Thyroid gland (tissue), 4 donors: ENCODE data around the gene CEBPB. TPM values are rescaled to one million over a fixed set of nuclear protein-coding genes. Genes with fewer than 3 reads are reported as not detected.
"Not testable (repeated sequence)": the region's sequence is repeated elsewhere in the genome, so short reads cannot be mapped to it uniquely, and the experiment has no call there.

Experiments
- DNase-seq, 2 donors: peaks; one replicate each; pipeline ENCODE4 v3.0.0-alpha.2; 2019
- H3K27ac ChIP-seq, 3 donors: fragments of 200-600 bp; sonication (generic); 1 replicate in 2 of 3; 2 replicates in 1 of 3; pipeline ENCODE4 v1.5.1; 2016 to 2019; ENCODE audit warnings: mild to moderate bottlenecking in 1 of 3, moderate library complexity in 1 of 3
- H3K27me3 ChIP-seq: fragments of 200-600 bp; sonication (generic); one replicate; pipeline ENCODE4 v1.5.1; 2019
- H3K36me3 ChIP-seq, 2 donors: fragments of 200-600 bp; sonication (generic); one replicate each; pipeline ENCODE4 v1.5.1; 2016 to 2019
- H3K4me1 ChIP-seq, 2 donors: fragments of 200-600 bp; sonication (generic); one replicate each; pipeline ENCODE4 v1.5.1; 2017 to 2019
- H3K4me3 ChIP-seq, 3 donors: fragments of 200-600 bp; sonication (generic); replicated peaks in 1 of 3; 1 replicate in 2 of 3; 2 replicates in 1 of 3; pipeline ENCODE4 v1.5.1; 2016; ENCODE audit warnings: mild to moderate bottlenecking in 1 of 3
- H3K9me3 ChIP-seq: fragments of 200-600 bp; sonication (generic); one replicate; pipeline ENCODE4 v1.5.1; 2017
- CTCF ChIP-seq, 6 experiments: fragments of 200-600 bp in 3 of 6; fragments of 450-650 bp in 3 of 6; sonication (generic) in 3 of 6; IDR thresholded peaks; one replicate each; pipeline ENCODE4 v1.5.1; 2016 to 2019; ENCODE audit warnings: antibody characterized with exemption in 6 of 6, mild to moderate bottlenecking in 2 of 6, inconsistent platforms in 1 of 6, moderate library complexity in 1 of 6
- POLR2A ChIP-seq, 2 donors: fragments of 450-650 bp; IDR thresholded peaks; one replicate each; pipeline ENCODE4 v1.6.1; 2017; ENCODE audit warnings: antibody characterized with exemption in 2 of 2, mild to moderate bottlenecking in 2 of 2, moderate library complexity in 1 of 2
- WGBS, 2 donors: methylation state at CpG; one replicate each; pipeline ENCODE4 v1.1.5; 2017; 5-methylcytosine and 5-hydroxymethylcytosine counted together
- intact Hi-C: fragments of 100-400 bp; cut with DNase I; formaldehyde crosslinking; loops from one replicate; pipeline ENCODE4 v1.15.1; 2023
- total RNA-seq, 4 donors: library from RNA; depleted of rRNA; stranded (reverse); fragments of >200 nt; gene quantifications; one replicate each; pipeline ENCODE4 v1.2.3, GENCODE V29; 2016

CEBPB gene
- total RNA-seq, 4 donors from 2014 or later, result 61.7 to 132 (median 104) TPM

- TF ChIP-seq POLR2A (IDR thresholded peaks at IDR 0.05) (no peak), CTCF (IDR thresholded peaks at IDR 0.05) (no peak)
- intact Hi-C loops, result loop anchor here (10.0 kb wide), 1 partner anchor 201 kb away; no protein-coding TSS in a partner anchor
- DNase-seq, result no peak
- no peaks in the 10 kb centered on the region for H3K9me3 ChIP-seq
- WGBS, 2 donors, result 93 to 94% methylated on average over 18 of the region's 18 CpGs
- H3K36me3 ChIP-seq, result no peaks in the 10 kb centered on the region
- peaks cover 7 to 13% of the 10 kb centered on the region in 2 donors for H3K4me1 ChIP-seq
- H3K27me3 ChIP-seq, result no peaks in the 10 kb centered on the region
- no peak overlapping the region for H3K27ac ChIP-seq
- H3K4me3 ChIP-seq, result no peak overlapping the region
Measured at GRCh38 chr20:50175938-50176933, 14.4 kb upstream of the CEBPB start.

GRCh38 chr20:50178672-50179071, 12.0 kb upstream of the CEBPB start:
- H3K4me3 ChIP-seq, H3K27me3 ChIP-seq, H3K27ac ChIP-seq, H3K4me1 ChIP-seq, H3K36me3 ChIP-seq, H3K9me3 ChIP-seq, DNase-seq: not testable (repeated sequence)
- intact Hi-C loops, result loop anchor here (10.0 kb wide), 1 partner anchor 204 kb away; no protein-coding TSS in a partner anchor
- 90 to 92% methylated on average over 9 of the region's 9 CpGs for WGBS, 2 donors

GRCh38 chr20:50181344-50181743, 9.3 kb upstream of the CEBPB start:
- Histone ChIP-seq H3K36me3 (no peaks in the 10 kb centered on the region), H3K4me3 (no peak overlapping the region), H3K9me3 (no peaks in the 10 kb centered on the region), H3K27ac (no peak overlapping the region), H3K4me1 (no peaks in the 10 kb centered on the region), H3K27me3 (no peaks in the 10 kb centered on the region)
- intact Hi-C loops, result no loop called here
- TF ChIP-seq CTCF (IDR thresholded peaks at IDR 0.05) (no peak), POLR2A (IDR thresholded peaks at IDR 0.05) (no peak)
- 95 to 98% methylated on average over 7 to 10 of the region's 10 CpGs for WGBS, 2 donors
- DNase-seq, result no peak

- intact Hi-C loops, result no loop called here
- Histone ChIP-seq H3K27me3 (no peaks in the 10 kb centered on the region), H3K27ac (no peak overlapping the region), H3K36me3 (no peaks in the 10 kb centered on the region), H3K4me3 (no peak overlapping the region), H3K9me3 (no peaks in the 10 kb centered on the region), H3K4me1 (peaks cover 0 to 6% of the 10 kb centered on the region in 2 donors)
- TF ChIP-seq POLR2A (IDR thresholded peaks at IDR 0.05) (no peak), CTCF (IDR thresholded peaks at IDR 0.05) (no peak)
- no peak for DNase-seq
- 83 to 88% methylated on average over 2 of the region's 2 CpGs for WGBS, 2 donors
Measured at GRCh38 chr20:50182346-50182745, 8.3 kb upstream of the CEBPB start.

- no peak for DNase-seq
- peaks cover 0 to 15% of the 10 kb centered on the region in 2 donors for H3K4me1 ChIP-seq
- H3K27ac ChIP-seq, result no peak overlapping the region
- 93 to 96% methylated on average over 5 of the region's 5 CpGs for WGBS, 2 donors
- H3K4me3 ChIP-seq, result no peak overlapping the region
- intact Hi-C loops, result loop anchor here (5.0 kb wide), 1 partner anchor 392 kb away; no protein-coding TSS in a partner anchor
- TF ChIP-seq CTCF (IDR thresholded peaks at IDR 0.05), result no peak
- no peak for TF ChIP-seq POLR2A (IDR thresholded peaks at IDR 0.05)
- H3K9me3 ChIP-seq, result no peaks in the 10 kb centered on the region
- H3K36me3 ChIP-seq, result no peaks in the 10 kb centered on the region
- no peaks in the 10 kb centered on the region for H3K27me3 ChIP-seq
Measured at GRCh38 chr20:50185426-50185825, 5.2 kb upstream of the CEBPB start.
